PC-3 (cell line): ENCODE results near the gene MRPL40. TPM values are rescaled to one million over a fixed set of nuclear protein-coding genes. Genes with fewer than 3 reads are reported as not detected.
A peak's percentile ranks its signal among the peaks of the same experiment; 100 is the strongest.

ENCODE experiments used
- ATAC-seq: fragments of 200-7000 bp; cut with Tn5 transposase; 2 replicates; pipeline ENCODE4 v1.9.1; 2020; ENCODE audit warnings: mild to moderate bottlenecking, moderate library complexity
- BruUV-seq: library from RNA; stranded (reverse); fragments of 400-500 nt; replicated peaks from 2 replicates; lab custom pipeline; 2021; lab: Mats Ljungman, UMichigan
- CTCF ChIA-PET: fragments of 300-600 bp; sonication (Branson Sonifier 250); formaldehyde crosslinking; loops from one replicate; lab custom pipeline; 2022; ENCODE audit warnings: antibody characterized with exemption; lab: Charles Lee
- POLR2A ChIA-PET: fragments of 300-600 bp; sonication (Branson Sonifier 250); formaldehyde crosslinking; loops from one replicate; lab custom pipeline; 2022; ENCODE audit warnings: antibody characterized with exemption; ENCODE audit not compliant: unreplicated experiment; lab: Charles Lee
- DNase-seq: peaks from one replicate; pipeline ENCODE4 v3.0.0-alpha.2; 2015
- H2AFZ ChIP-seq: fragments of 300-600 bp; sonication (generic); 2 replicates; pipeline ENCODE4 v1.6.0; 2016; ENCODE audit warnings: antibody characterized with exemption, low read length
- H3F3A ChIP-seq: fragments of 300-600 bp; sonication (generic); one replicate; pipeline ENCODE4 v1.6.0; 2017; ENCODE audit warnings: antibody characterized with exemption, low read length, control low read depth, mild to moderate bottlenecking; ENCODE audit not compliant: unreplicated experiment
- H3K27ac ChIP-seq: fragments of 300-600 bp; sonication (generic); 2 replicates; pipeline ENCODE4 v1.5.1; 2016; ENCODE audit warnings: mild to moderate bottlenecking, low read length
- H3K27me3 ChIP-seq: fragments of 300-600 bp; sonication (generic); 2 replicates; pipeline ENCODE4 v1.6.1; 2016; ENCODE audit warnings: low read length, mixed read lengths
- H3K36me3 ChIP-seq: fragments of 300-600 bp; sonication (generic); 2 replicates; pipeline ENCODE4 v1.6.1; 2016; ENCODE audit warnings: low read depth, mixed run types, low read length, mixed read lengths
- H3K4me1 ChIP-seq: fragments of 300-600 bp; sonication (generic); 2 replicates; pipeline ENCODE4 v1.5.1; 2016; ENCODE audit warnings: low read length; ENCODE audit not compliant: insufficient read depth
- H3K4me2 ChIP-seq: fragments of 300-600 bp; sonication (generic); 2 replicates; pipeline ENCODE4 v1.6.0; 2016; ENCODE audit warnings: low read length
- H3K4me3 ChIP-seq: fragments of 300-600 bp; sonication (generic); 2 replicates; pipeline ENCODE4 v1.5.1; 2016; ENCODE audit warnings: mild to moderate bottlenecking, low read length, mixed read lengths
- H3K79me2 ChIP-seq: fragments of 300-600 bp; sonication (generic); 2 replicates; pipeline ENCODE4 v1.6.1; 2017; ENCODE audit warnings: low read length, mixed read lengths
- H3K9ac ChIP-seq: fragments of 300-600 bp; sonication (generic); 2 replicates; pipeline ENCODE4 v1.6.0; 2016; ENCODE audit warnings: mild to moderate bottlenecking, low read length
- H3K9me2 ChIP-seq: fragments of 300-600 bp; sonication (generic); replicated peaks from 2 replicates; pipeline ENCODE4 v1.6.1; 2016; ENCODE audit warnings: mixed run types, low read length, mixed read lengths
- H3K9me3 ChIP-seq: fragments of 300-600 bp; sonication (generic); 2 replicates; pipeline ENCODE4 v1.6.1; 2016; ENCODE audit warnings: low read length, mixed read lengths
- H4K20me1 ChIP-seq: fragments of 300-600 bp; sonication (generic); 2 replicates; pipeline ENCODE4 v1.6.1; 2016; ENCODE audit warnings: low read length, mixed read lengths
- EZH2 ChIP-seq: fragments of 300-600 bp; sonication (generic); IDR thresholded peaks from one replicate; pipeline ENCODE4 v1.6.1; 2017; ENCODE audit warnings: antibody characterized with exemption, mild to moderate bottlenecking, low read length; ENCODE audit not compliant: unreplicated experiment
- EZH2phosphoT487 ChIP-seq: fragments of 300-600 bp; sonication (generic); IDR thresholded peaks from 2 replicates; pipeline ENCODE4 v1.6.1; 2018; ENCODE audit warnings: mild to moderate bottlenecking, antibody characterized with exemption, low read length, borderline replicate concordance
- intact Hi-C: fragments of 100-400 bp; cut with micrococcal nuclease; formaldehyde crosslinking; loops from 2 replicates; pipeline ENCODE4 v1.9.0; 2023
- total RNA-seq: library from RNA; depleted of rRNA; stranded (reverse); fragments of >200 nt; gene quantifications from 2 replicates; pipeline ENCODE4 v1.2.3, GENCODE V29; 2014
- TF ChIP-seq, protein P1 (sequence below): fragments of 300-600 bp; sonication (generic); conservative IDR thresholded peaks from 2 replicates; pipeline ENCODE4 v1.5.1; 2017; ENCODE audit warnings: antibody characterized with exemption, low read depth, mild to moderate bottlenecking, low read length

MRPL40 gene
- total RNA-seq, 1 experiment from 2014 or later: 55.1 TPM

DNA sequence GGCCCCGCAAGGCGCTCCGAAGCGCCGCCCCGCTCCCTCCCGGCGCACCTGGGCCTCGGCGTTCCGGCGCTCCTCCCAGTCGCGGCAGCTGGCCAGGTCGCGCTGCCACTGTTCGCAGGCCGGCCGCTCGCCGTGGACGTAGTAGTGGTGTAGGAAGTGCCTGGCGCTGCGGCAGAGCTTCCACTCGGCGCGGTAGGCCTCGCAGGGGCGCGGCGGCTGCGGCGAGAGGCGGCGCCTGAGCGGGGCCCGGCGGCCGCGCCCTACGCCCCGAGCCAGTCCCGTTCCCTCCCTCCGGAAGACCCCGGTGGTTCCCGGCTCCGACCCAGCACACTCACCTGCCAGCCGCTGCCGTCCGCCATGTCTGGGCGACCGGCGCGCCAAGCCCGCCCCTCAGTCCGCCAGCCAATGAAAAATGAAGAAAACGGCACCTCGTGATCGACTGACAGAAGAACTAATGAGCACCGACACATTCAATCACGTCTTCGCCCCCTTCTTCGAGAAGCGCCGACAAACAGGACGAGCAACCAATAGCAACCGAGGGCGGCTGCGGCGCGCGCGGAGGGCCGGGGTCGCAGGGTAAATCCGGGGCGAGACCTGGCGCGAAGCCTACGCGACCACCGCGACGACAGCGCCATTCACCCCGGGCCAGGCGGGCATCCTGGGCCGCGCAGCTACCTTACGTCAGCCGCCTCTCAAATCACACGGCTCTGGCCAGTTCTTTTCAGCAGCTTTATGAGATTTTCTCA is 15.2 kb downstream of the MRPL40 start, which contains the start of gene C22orf39:
TSS of gene C22orf39 (minus strand) at position 382 of the 746 bp plus-strand sequence. CDS start at position 359, 23 bp downstream.
- H3K9me2 ChIP-seq: no peaks in the 10 kb centered on the region
- peaks cover 12% of the 10 kb centered on the region for H3K4me1 ChIP-seq
- BruUV-seq: TSS peak; percentile 53
- no peaks in the 10 kb centered on the region for H4K20me1 ChIP-seq
- no peaks in the 10 kb centered on the region for H3K27me3 ChIP-seq
- peak within 1 kb of the TSS; percentile 87 for H3K9ac ChIP-seq
- peak within 1 kb of the TSS; percentile 80 for H3K4me2 ChIP-seq
- ChIA-PET POLR2A (interaction anchor here (0.6 kb wide), 1 partner anchor 157 kb away, joined by 3 read pairs; no protein-coding TSS in a partner anchor), CTCF (interaction anchor here (0.6 kb wide), 1 partner anchor 283 kb away, joined by 5 read pairs; no protein-coding TSS in a partner anchor)
- peak within 1 kb of the TSS; percentile 97 for H3K4me3 ChIP-seq
- DNase-seq (peak; percentile 87), ATAC-seq (peak; percentile 88)
- peaks cover 46% of the 10 kb centered on the region for H3K79me2 ChIP-seq
- H3F3A ChIP-seq: no peaks in the 10 kb centered on the region
- intact Hi-C loops: no loop called here
- peak within 1 kb of the TSS; percentile 64 for H2AFZ ChIP-seq
- H3K36me3 ChIP-seq: peaks cover 2% of the 10 kb centered on the region; the same call in 1 of the 2 replicates
- H3K27ac ChIP-seq: peak within 1 kb of the TSS; percentile 64
- TF ChIP-seq EZH2phosphoT487 (no peak), EZH2 (no peak)
- TF ChIP-seq, protein P1, sequence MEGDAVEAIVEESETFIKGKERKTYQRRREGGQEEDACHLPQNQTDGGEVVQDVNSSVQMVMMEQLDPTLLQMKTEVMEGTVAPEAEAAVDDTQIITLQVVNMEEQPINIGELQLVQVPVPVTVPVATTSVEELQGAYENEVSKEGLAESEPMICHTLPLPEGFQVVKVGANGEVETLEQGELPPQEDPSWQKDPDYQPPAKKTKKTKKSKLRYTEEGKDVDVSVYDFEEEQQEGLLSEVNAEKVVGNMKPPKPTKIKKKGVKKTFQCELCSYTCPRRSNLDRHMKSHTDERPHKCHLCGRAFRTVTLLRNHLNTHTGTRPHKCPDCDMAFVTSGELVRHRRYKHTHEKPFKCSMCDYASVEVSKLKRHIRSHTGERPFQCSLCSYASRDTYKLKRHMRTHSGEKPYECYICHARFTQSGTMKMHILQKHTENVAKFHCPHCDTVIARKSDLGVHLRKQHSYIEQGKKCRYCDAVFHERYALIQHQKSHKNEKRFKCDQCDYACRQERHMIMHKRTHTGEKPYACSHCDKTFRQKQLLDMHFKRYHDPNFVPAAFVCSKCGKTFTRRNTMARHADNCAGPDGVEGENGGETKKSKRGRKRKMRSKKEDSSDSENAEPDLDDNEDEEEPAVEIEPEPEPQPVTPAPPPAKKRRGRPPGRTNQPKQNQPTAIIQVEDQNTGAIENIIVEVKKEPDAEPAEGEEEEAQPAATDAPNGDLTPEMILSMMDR: no peak
- no peaks in the 10 kb centered on the region for H3K9me3 ChIP-seq

DNA sequence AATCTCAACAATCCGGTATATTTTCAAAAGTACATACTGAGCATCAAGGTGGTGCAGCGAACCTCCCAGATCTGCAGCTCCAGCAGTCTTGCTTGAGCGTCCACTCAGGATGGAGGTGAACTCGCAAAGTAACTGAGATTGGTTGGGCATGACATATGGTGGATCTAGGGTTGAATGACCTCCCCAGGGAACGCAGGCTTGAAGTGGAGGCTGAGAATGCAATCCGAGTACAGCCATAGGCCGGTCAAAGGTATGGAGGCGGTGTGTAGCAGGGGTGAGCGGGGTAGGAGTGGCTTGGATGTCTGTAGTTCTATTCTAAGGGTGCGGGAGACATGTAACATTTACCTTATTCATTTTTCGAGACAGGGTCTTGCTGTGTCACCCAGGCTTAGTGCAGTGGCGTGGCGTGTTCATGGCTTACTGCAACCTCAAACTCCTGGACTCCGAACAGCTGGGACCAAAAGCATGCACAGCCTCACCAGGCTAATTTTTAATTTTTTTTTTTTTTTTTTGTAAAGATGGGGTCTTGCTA is 15.8 kb downstream of the MRPL40 start:
- Histone ChIP-seq H4K20me1 (no peaks in the 10 kb centered on the region), H3K36me3 (peaks cover 8% of the 10 kb centered on the region; the same call in 1 of the 2 replicates), H3K27me3 (no peaks in the 10 kb centered on the region), H3K4me3 (peak overlapping the region; percentile 97), H3K4me1 (peaks cover 12% of the 10 kb centered on the region), H3K9me3 (no peaks in the 10 kb centered on the region), H3K4me2 (peak overlapping the region; percentile 80), H3K9me2 (no peaks in the 10 kb centered on the region), H3K9ac (peak overlapping the region; percentile 87), H3K79me2 (peaks cover 41% of the 10 kb centered on the region), H3K27ac (peak overlapping the region; percentile 64), H2AFZ (peak overlapping the region; percentile 64), H3F3A (no peaks in the 10 kb centered on the region)
- ChIA-PET CTCF (interaction anchor here (0.6 kb wide), 1 partner anchor 282 kb away, joined by 5 read pairs; no protein-coding TSS in a partner anchor), POLR2A (no interaction called here)
- ATAC-seq (peak; percentile 38), DNase-seq (peak; percentile 20)
- intact Hi-C loops: no loop called here
- BruUV-seq: no TSS peak
- TF ChIP-seq, protein P1: no peak
